Endodermal cell (in vitro differentiated cells): Measurements from ENCODE around the gene PIK3C3. TPM values are rescaled to one million over a fixed set of nuclear protein-coding genes. Genes with fewer than 3 reads are reported as not detected.

Experiments
- DNase-seq: peaks from one replicate; pipeline ENCODE4 v3.0.0-alpha.2; 2017
- H3K27ac ChIP-seq: 2 replicates; pipeline ENCODE4 v1.5.1; 2013; ENCODE audit warnings: mild to moderate bottlenecking, low read depth, low read length, moderate library complexity
- H3K27me3 ChIP-seq: 2 replicates; pipeline ENCODE4 v1.6.1; 2013; ENCODE audit warnings: mild to moderate bottlenecking, low read length, moderate library complexity; ENCODE audit not compliant: insufficient read depth, control insufficient read depth, poor library complexity, severe bottlenecking
- H3K36me3 ChIP-seq: 2 replicates; pipeline ENCODE4 v1.7.0; 2013; ENCODE audit warnings: mild to moderate bottlenecking, low read length, moderate library complexity; ENCODE audit not compliant: control insufficient read depth, insufficient read depth
- H3K4me1 ChIP-seq: one replicate; pipeline ENCODE4 v1.7.0; 2013; ENCODE audit warnings: low read length; ENCODE audit not compliant: control insufficient read depth, insufficient read depth
- H3K4me3 ChIP-seq: 2 replicates; pipeline ENCODE4 v1.5.1; 2013; ENCODE audit warnings: mild to moderate bottlenecking, low read length, moderate library complexity
- H3K9ac ChIP-seq: 2 replicates; pipeline ENCODE4 v1.6.1; 2013; ENCODE audit warnings: mild to moderate bottlenecking, low read length, moderate library complexity; ENCODE audit not compliant: poor library complexity, severe bottlenecking; ENCODE audit errors: extremely low read depth
- H3K9me3 ChIP-seq: 2 replicates; pipeline ENCODE4 v1.6.1; 2013; ENCODE audit warnings: mild to moderate bottlenecking, low read length, moderate library complexity; ENCODE audit not compliant: control insufficient read depth
- H3K27ac Mint-ChIP-seq: 2 replicates; pipeline ENCODE4 v1.8.0; 2020; ENCODE audit warnings: mixed read lengths
- H3K27me3 Mint-ChIP-seq: 2 replicates; pipeline ENCODE4 v1.8.0; 2021; ENCODE audit warnings: mild to moderate bottlenecking, mixed read lengths; ENCODE audit not compliant: insufficient read depth
- H3K36me3 Mint-ChIP-seq: 2 replicates; pipeline ENCODE4 v1.8.0; 2020; ENCODE audit warnings: low read depth, mixed read lengths
- H3K4me1 Mint-ChIP-seq: 2 replicates; pipeline ENCODE4 v1.8.0; 2020; ENCODE audit warnings: mixed read lengths
- H3K4me3 Mint-ChIP-seq: 2 replicates; pipeline ENCODE4 v1.8.0; 2020; ENCODE audit warnings: mild to moderate bottlenecking, moderate library complexity, mixed read lengths
- H3K9me3 Mint-ChIP-seq: 2 replicates; pipeline ENCODE4 v1.8.0; 2020; ENCODE audit warnings: mild to moderate bottlenecking, mixed read lengths
- WGBS, 2 experiments: methylation state at CpG; one replicate each; pipeline versions ENCODE4 v1.1.5 to v1.1.7; 2013; ENCODE audit warnings: missing lambda C conversion rate in 2 of 2, mixed read lengths in 1 of 2; ENCODE audit not compliant: insufficient coverage in 1 of 2, insufficient read length in 1 of 2; 5-methylcytosine and 5-hydroxymethylcytosine counted together
- total RNA-seq, 2 donors: library from RNA; stranded (reverse); fragmentation: NEBNext Ultra II Directional in 1 of 2; extraction: Animal tissue kit (Norgen Biotek cat#: 25700) in 1 of 2; gene quantifications; 2 replicates in 1 of 2; 3 replicates in 1 of 2; pipeline ENCODE4 v1.2.1, GENCODE V29; 2021
- TF ChIP-seq, protein P1 (sequence below): fragments of 200-600 bp; sonication (generic); conservative IDR thresholded peaks from 2 replicates; pipeline ENCODE4 v1.5.0; 2021; ENCODE audit warnings: antibody characterized with exemption, mild to moderate bottlenecking

The PIK3C3 gene
- total RNA-seq, 2 donors from 2014 or later: 47.0 to 64.8 TPM

DNA sequence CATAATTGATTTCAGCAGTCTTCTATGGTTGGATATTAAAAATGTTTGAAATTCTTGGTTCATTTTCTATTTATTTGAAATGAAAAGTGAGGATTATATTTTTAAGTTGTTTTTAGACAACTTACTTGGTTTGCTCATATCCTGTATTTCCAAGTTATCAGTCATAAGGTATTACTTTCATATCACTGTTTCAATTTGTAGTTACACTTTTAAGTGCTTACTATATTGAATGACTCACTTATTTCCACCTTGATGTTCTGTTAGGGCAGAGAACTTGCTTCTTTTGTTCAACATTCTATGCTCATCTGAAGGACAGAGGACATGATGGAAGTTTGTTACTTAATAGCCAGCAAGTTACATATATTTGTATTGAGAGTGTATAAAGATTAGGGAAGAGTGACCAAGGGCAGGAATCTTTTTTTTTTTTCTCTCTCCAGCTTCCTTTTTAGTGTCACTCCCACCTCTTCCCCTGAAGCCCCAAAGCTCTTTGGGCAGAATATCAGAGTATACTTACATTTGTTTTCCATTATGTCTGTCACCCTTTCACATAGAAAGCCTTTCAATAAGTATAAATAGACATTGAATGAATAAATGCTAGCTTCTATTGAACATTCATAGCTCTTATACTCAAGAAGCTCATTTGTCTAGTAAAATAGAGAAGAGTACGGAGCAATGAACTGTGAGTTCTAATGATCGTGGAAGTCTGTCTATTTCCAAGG is 28.1 kb downstream of the PIK3C3 start:
- H3K27me3 ChIP-seq: no peaks in the 10 kb centered on the region
- TF ChIP-seq, protein P1, sequence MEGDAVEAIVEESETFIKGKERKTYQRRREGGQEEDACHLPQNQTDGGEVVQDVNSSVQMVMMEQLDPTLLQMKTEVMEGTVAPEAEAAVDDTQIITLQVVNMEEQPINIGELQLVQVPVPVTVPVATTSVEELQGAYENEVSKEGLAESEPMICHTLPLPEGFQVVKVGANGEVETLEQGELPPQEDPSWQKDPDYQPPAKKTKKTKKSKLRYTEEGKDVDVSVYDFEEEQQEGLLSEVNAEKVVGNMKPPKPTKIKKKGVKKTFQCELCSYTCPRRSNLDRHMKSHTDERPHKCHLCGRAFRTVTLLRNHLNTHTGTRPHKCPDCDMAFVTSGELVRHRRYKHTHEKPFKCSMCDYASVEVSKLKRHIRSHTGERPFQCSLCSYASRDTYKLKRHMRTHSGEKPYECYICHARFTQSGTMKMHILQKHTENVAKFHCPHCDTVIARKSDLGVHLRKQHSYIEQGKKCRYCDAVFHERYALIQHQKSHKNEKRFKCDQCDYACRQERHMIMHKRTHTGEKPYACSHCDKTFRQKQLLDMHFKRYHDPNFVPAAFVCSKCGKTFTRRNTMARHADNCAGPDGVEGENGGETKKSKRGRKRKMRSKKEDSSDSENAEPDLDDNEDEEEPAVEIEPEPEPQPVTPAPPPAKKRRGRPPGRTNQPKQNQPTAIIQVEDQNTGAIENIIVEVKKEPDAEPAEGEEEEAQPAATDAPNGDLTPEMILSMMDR: no peak
- peaks cover 8% of the 10 kb centered on the region for H3K36me3 ChIP-seq
- no peak overlapping the region for H3K9ac ChIP-seq
- no peaks in the 10 kb centered on the region for H3K9me3 ChIP-seq
- H3K9me3 Mint-ChIP-seq: no peaks in the 10 kb centered on the region
- no peak for DNase-seq
- H3K27me3 Mint-ChIP-seq: no peaks in the 10 kb centered on the region
- no peak overlapping the region for H3K4me3 Mint-ChIP-seq
- H3K4me1 ChIP-seq: no peaks in the 10 kb centered on the region
- no peak overlapping the region for H3K27ac ChIP-seq
- WGBS, 2 experiments: 98 to 100% methylated on average over 1 to 2 of the region's 2 CpGs
- H3K4me3 ChIP-seq: no peak overlapping the region
- no peaks in the 10 kb centered on the region for H3K4me1 Mint-ChIP-seq
- peaks cover 13% of the 10 kb centered on the region for H3K36me3 Mint-ChIP-seq
- H3K27ac Mint-ChIP-seq: no peak overlapping the region

DNA sequence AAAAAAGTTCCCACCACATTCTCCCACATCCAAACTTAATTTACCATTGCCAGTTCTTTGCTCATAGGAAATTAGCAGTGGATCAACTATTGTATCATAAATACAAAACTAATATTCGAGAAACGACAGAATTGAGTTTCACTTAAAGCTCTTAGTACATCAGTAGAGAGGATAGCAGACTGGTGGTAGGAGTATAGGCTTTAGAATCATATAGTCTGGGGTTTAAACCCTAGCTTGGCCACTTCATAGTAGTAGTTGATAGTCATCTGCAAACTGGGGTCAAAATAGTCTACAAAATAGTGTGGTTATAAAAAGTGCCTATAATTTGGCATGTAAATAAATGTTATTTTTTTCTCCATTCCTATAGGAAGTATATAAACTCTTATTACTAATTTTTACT is 30.9 kb downstream of the PIK3C3 start:
- peaks cover 29% of the 10 kb centered on the region for H3K36me3 ChIP-seq
- 98% methylated on average over 2 of the region's 2 CpGs; no CpG with 5 or more reads in 1 of the 2 experiments for WGBS, 2 experiments
- H3K4me3 Mint-ChIP-seq: no peak overlapping the region
- peaks cover 17% of the 10 kb centered on the region for H3K36me3 Mint-ChIP-seq
- no peak for DNase-seq
- no peaks in the 10 kb centered on the region for H3K9me3 ChIP-seq
- H3K4me3 ChIP-seq: no peak overlapping the region
- no peak overlapping the region for H3K27ac Mint-ChIP-seq
- no peaks in the 10 kb centered on the region for H3K4me1 ChIP-seq
- H3K27me3 Mint-ChIP-seq: no peaks in the 10 kb centered on the region
- H3K9me3 Mint-ChIP-seq: no peaks in the 10 kb centered on the region
- no peaks in the 10 kb centered on the region for H3K4me1 Mint-ChIP-seq
- no peak overlapping the region for H3K27ac ChIP-seq
- H3K9ac ChIP-seq: no peak overlapping the region
- H3K27me3 ChIP-seq: no peaks in the 10 kb centered on the region
- TF ChIP-seq, protein P1: no peak

DNA sequence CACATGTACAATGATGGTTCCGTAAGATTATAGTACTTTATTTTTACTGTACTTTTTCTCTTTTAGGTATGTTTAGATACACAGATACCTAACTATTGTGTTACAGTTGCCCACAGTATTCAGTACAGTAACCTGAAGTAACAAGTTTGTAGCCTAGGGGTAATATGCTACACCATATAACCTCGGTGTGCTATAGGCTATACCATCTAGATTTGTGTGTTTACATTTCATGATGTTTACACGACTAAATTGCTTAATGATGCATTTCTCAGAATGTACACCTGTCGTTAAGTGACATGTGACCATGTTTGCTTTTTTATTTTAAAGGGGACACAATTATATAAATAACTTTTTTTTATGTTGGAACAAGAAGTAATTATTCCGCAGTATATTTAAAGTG is 34.5 kb downstream of the PIK3C3 start:
- H3K27ac Mint-ChIP-seq: no peak overlapping the region
- TF ChIP-seq, protein P1: no peak

More for the DNA sequence above, 34.5 kb downstream of the PIK3C3 start:
- Histone ChIP-seq H3K9me3 (no peaks in the 10 kb centered on the region), H3K36me3 (peaks cover 34% of the 10 kb centered on the region), H3K4me3 (no peak overlapping the region), H3K9ac (no peak overlapping the region), H3K27me3 (no peaks in the 10 kb centered on the region), H3K4me1 (no peaks in the 10 kb centered on the region), H3K27ac (no peak overlapping the region)
- no peaks in the 10 kb centered on the region for H3K9me3 Mint-ChIP-seq
- DNase-seq: no peak
- H3K27me3 Mint-ChIP-seq: no peaks in the 10 kb centered on the region
- H3K4me1 Mint-ChIP-seq: no peaks in the 10 kb centered on the region
- WGBS, 2 experiments: 100% methylated on average over 1 to 3 of the region's 5 CpGs
- H3K4me3 Mint-ChIP-seq: no peak overlapping the region
- H3K36me3 Mint-ChIP-seq: peaks cover 23% of the 10 kb centered on the region
